ENCODE results near the gene AK1. TPM values are rescaled to one million over a fixed set of nuclear protein-coding genes. Genes with fewer than 3 reads are reported as not detected.

AK1 gene
- total and polyA plus RNA-seq, 2 experiments from 2014 or later = 16.2 to 35.5 TPM

DNA sequence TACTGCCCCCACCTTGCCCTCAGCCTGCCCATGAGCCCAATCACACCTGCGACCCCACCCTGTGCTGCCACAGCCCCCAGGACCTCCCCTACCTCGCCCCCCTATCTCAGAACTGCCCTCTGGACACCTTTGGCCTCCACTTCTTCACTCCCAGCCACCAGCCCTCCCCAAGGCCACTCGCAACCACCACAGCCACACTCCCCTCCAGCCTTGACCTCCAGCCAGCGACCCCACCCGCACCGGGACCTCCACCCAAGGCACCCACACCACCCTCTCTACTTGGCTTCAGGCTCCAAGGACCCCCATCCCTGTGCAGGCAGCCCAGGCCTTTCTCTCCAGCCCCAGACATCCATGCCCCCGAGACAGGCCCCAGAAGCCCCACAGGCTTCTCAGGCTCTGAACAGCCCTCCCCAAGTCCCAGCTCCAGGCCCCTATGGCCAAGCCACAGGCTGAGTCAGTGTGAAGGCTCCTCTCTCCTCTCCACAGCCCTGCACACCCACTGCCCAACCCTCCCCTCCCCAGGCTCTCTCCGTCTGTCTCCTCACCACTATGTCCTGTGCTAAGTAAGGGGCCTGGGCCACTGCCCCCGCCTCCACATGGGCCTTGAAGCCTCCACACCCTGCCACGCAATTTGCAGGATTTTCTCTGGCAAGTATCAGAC, 2.0 kb downstream of the AK1 start (continued):
- TF ChIP-seq, protein P1, sequence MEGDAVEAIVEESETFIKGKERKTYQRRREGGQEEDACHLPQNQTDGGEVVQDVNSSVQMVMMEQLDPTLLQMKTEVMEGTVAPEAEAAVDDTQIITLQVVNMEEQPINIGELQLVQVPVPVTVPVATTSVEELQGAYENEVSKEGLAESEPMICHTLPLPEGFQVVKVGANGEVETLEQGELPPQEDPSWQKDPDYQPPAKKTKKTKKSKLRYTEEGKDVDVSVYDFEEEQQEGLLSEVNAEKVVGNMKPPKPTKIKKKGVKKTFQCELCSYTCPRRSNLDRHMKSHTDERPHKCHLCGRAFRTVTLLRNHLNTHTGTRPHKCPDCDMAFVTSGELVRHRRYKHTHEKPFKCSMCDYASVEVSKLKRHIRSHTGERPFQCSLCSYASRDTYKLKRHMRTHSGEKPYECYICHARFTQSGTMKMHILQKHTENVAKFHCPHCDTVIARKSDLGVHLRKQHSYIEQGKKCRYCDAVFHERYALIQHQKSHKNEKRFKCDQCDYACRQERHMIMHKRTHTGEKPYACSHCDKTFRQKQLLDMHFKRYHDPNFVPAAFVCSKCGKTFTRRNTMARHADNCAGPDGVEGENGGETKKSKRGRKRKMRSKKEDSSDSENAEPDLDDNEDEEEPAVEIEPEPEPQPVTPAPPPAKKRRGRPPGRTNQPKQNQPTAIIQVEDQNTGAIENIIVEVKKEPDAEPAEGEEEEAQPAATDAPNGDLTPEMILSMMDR (conservative IDR thresholded peaks at IDR 0.05; ENCODE audit: low read depth in 2 of 2) = no peak
- no peak for TF ChIP-seq ETS1 (IDR thresholded peaks at IDR 0.05)
- TF ChIP-seq JUNB (IDR thresholded peaks at IDR 0.05; ENCODE audit: unreplicated experiment) = no peak
- no peak for TF ChIP-seq NANOG (IDR thresholded peaks at IDR 0.05; ENCODE audit: borderline replicate concordance)
- no peak for TF ChIP-seq EZH2 (IDR thresholded peaks at IDR 0.05; ENCODE audit: low read depth, unreplicated experiment)

DNA sequence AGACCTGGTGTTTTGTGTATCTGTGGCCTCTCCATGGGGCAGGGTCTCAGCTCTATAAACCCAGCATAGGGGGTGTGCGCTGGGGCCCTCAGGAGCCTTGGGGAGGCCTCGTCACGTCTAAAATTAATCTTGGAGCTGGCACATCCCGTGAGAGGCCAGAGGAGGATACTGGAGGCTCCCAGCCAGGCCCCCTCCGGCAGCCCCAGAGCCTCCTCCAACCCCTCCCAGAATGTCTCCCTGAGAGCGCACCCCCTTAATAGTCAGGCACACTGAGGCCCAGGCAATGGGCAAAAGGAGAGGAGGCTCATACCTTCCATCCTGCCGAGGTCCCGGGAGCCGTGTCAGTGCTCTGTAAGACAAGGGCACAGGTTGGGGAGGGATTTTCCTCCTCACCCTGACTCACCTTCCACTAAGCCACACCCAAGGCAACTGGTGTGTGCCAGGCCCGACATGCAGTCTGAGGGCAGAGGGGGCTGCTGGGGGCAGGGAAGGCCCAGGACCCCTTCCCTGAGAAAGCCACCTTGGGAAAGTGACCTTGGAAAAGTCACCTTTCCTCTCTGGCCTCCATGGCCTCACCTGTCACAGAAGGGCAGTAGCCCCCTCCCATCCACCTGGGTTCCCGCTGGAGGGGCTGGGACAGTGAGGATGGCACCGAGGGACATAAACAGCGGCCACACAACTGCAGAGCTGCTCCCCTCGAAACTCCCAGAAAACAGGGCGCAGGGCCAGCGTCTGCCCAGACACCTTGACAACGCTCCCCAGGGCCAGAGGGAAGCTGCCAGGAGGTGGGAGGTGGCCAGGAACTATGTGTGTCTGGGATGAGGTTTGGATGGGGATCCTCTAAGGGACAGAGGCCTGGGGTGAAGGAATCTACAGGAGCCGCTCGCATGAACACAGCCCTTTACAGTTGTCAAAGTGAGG, 2.9 kb downstream of the AK1 start:
- Histone ChIP-seq H3K36me3 (ENCODE audit: insufficient read depth) (no peaks in the 10 kb centered on the region), H2AFZ (no peak overlapping the region), H3K4me2 (no peak overlapping the region), H3K27me3 (ENCODE audit: insufficient read depth) (0 out of 2 replicates have a peak, but pooled peaks cover 6% of the 10 kb centered on the region), H4K20me1 (replicated peaks; ENCODE audit: insufficient read depth) (no peaks in the 10 kb centered on the region), H3K4me3 (no peak overlapping the region), H3K79me2 (replicated peaks; ENCODE audit: insufficient read depth) (no peaks in the 10 kb centered on the region), H3K9me2 (ENCODE audit: insufficient read depth) (no peaks in the 10 kb centered on the region), H3K27ac (ENCODE audit: low read depth) (no peak overlapping the region), H3F3A (replicated peaks; ENCODE audit: low read depth) (peaks cover 16% of the 10 kb centered on the region; the same call in 1 of the 2 replicates), H3K4me1 (ENCODE audit: insufficient read depth) (peaks cover 5% of the 10 kb centered on the region)
- Mint-ChIP-seq H3K4me3 (no peak overlapping the region; the same call in 2 of the 3 replicates), H3K27me3 (ENCODE audit: insufficient read depth, low read depth, poor library complexity) (peaks cover 29% of the 10 kb centered on the region), H3K4me1 (peaks cover 10% of the 10 kb centered on the region; the same call in 2 of the 3 replicates), H3K9me3 (no peaks in the 10 kb centered on the region), H3K36me3 (ENCODE audit: low read depth) (no peaks in the 10 kb centered on the region), H3K27ac (no peak overlapping the region)
- ATAC-seq (no peak), DNase-seq (ENCODE audit: low spot score) (no peak)
- TF ChIP-seq JUNB (IDR thresholded peaks at IDR 0.05; ENCODE audit: unreplicated experiment) (no peak), ETS1 (IDR thresholded peaks at IDR 0.05) (no peak)
- TF ChIP-seq, protein P2, sequence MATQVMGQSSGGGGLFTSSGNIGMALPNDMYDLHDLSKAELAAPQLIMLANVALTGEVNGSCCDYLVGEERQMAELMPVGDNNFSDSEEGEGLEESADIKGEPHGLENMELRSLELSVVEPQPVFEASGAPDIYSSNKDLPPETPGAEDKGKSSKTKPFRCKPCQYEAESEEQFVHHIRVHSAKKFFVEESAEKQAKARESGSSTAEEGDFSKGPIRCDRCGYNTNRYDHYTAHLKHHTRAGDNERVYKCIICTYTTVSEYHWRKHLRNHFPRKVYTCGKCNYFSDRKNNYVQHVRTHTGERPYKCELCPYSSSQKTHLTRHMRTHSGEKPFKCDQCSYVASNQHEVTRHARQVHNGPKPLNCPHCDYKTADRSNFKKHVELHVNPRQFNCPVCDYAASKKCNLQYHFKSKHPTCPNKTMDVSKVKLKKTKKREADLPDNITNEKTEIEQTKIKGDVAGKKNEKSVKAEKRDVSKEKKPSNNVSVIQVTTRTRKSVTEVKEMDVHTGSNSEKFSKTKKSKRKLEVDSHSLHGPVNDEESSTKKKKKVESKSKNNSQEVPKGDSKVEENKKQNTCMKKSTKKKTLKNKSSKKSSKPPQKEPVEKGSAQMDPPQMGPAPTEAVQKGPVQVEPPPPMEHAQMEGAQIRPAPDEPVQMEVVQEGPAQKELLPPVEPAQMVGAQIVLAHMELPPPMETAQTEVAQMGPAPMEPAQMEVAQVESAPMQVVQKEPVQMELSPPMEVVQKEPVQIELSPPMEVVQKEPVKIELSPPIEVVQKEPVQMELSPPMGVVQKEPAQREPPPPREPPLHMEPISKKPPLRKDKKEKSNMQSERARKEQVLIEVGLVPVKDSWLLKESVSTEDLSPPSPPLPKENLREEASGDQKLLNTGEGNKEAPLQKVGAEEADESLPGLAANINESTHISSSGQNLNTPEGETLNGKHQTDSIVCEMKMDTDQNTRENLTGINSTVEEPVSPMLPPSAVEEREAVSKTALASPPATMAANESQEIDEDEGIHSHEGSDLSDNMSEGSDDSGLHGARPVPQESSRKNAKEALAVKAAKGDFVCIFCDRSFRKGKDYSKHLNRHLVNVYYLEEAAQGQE (IDR thresholded peaks at IDR 0.05; ENCODE audit: unreplicated experiment) = no peak
- TF ChIP-seq, protein P3, sequence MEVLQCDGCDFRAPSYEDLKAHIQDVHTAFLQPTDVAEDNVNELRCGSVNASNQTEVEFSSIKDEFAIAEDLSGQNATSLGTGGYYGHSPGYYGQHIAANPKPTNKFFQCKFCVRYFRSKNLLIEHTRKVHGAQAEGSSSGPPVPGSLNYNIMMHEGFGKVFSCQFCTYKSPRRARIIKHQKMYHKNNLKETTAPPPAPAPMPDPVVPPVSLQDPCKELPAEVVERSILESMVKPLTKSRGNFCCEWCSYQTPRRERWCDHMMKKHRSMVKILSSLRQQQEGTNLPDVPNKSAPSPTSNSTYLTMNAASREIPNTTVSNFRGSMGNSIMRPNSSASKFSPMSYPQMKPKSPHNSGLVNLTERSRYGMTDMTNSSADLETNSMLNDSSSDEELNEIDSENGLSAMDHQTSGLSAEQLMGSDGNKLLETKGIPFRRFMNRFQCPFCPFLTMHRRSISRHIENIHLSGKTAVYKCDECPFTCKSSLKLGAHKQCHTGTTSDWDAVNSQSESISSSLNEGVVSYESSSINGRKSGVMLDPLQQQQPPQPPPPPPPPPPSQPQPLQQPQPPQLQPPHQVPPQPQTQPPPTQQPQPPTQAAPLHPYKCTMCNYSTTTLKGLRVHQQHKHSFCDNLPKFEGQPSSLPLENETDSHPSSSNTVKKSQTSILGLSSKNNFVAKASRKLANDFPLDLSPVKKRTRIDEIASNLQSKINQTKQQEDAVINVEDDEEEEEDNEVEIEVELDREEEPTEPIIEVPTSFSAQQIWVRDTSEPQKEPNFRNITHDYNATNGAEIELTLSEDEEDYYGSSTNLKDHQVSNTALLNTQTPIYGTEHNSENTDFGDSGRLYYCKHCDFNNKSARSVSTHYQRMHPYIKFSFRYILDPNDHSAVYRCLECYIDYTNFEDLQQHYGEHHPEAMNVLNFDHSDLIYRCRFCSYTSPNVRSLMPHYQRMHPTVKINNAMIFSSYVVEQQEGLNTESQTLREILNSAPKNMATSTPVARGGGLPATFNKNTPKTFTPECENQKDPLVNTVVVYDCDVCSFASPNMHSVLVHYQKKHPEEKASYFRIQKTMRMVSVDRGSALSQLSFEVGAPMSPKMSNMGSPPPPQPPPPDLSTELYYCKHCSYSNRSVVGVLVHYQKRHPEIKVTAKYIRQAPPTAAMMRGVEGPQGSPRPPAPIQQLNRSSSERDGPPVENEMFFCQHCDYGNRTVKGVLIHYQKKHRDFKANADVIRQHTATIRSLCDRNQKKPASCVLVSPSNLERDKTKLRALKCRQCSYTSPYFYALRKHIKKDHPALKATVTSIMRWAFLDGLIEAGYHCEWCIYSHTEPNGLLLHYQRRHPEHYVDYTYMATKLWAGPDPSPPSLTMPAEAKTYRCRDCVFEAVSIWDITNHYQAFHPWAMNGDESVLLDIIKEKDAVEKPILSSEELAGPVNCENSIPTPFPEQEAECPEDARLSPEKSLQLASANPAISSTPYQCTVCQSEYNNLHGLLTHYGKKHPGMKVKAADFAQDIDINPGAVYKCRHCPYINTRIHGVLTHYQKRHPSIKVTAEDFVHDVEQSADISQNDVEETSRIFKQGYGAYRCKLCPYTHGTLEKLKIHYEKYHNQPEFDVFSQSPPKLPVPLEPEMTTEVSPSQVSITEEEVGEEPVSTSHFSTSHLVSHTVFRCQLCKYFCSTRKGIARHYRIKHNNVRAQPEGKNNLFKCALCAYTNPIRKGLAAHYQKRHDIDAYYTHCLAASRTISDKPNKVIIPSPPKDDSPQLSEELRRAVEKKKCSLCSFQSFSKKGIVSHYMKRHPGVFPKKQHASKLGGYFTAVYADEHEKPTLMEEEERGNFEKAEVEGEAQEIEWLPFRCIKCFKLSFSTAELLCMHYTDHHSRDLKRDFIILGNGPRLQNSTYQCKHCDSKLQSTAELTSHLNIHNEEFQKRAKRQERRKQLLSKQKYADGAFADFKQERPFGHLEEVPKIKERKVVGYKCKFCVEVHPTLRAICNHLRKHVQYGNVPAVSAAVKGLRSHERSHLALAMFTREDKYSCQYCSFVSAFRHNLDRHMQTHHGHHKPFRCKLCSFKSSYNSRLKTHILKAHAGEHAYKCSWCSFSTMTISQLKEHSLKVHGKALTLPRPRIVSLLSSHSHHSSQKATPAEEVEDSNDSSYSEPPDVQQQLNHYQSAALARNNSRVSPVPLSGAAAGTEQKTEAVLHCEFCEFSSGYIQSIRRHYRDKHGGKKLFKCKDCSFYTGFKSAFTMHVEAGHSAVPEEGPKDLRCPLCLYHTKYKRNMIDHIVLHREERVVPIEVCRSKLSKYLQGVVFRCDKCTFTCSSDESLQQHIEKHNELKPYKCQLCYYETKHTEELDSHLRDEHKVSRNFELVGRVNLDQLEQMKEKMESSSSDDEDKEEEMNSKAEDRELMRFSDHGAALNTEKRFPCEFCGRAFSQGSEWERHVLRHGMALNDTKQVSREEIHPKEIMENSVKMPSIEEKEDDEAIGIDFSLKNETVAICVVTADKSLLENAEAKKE (CRISPR knock-in tag; IDR thresholded peaks at IDR 0.05) = no peak

Measured in GM23338 (cell line).